Esophagus muscularis mucosa (tissue), 4 donors: Measurements from ENCODE around the gene MEGF6. TPM values are rescaled to one million over a fixed set of nuclear protein-coding genes. Genes with fewer than 3 reads are reported as not detected.

Experiments
- DNase-seq: peaks from one replicate; pipeline ENCODE4 v3.0.0-alpha.2; 2017; ENCODE audit errors: extremely low spot score
- H3K27ac ChIP-seq, 4 donors: fragments of 200-600 bp; sonication (generic); replicated peaks in 1 of 4; 1 replicate in 3 of 4; 2 replicates in 1 of 4; pipeline ENCODE4 v1.5.1; 2016 to 2019; ENCODE audit warnings: mild to moderate bottlenecking in 1 of 4
- H3K27me3 ChIP-seq, 4 donors: fragments of 200-600 bp; sonication (generic); one replicate each; pipeline versions ENCODE4 v1.5.1 to v1.6.0; 2016 to 2019
- H3K36me3 ChIP-seq, 4 donors: fragments of 200-600 bp; sonication (generic); one replicate each; pipeline ENCODE4 v1.5.1; 2016 to 2019
- H3K4me1 ChIP-seq, 4 donors: fragments of 200-600 bp; sonication (generic); one replicate each; pipeline ENCODE4 v1.5.1; 2016 to 2019
- H3K4me3 ChIP-seq, 4 donors: fragments of 200-600 bp; sonication (generic); 1 replicate in 2 of 4; 2 replicates in 2 of 4; pipeline ENCODE4 v1.5.1; 2016 to 2019; ENCODE audit warnings: mild to moderate bottlenecking in 4 of 4, moderate library complexity in 1 of 4
- H3K9me3 ChIP-seq, 4 donors: fragments of 200-600 bp; sonication (generic); 1 replicate in 3 of 4; 2 replicates in 1 of 4; pipeline ENCODE4 v1.5.1; 2016 to 2019
- EP300 ChIP-seq: sonication (generic); formaldehyde crosslinking; IDR thresholded peaks from one replicate; pipeline ENCODE4 v1.6.1; 2017; ENCODE audit warnings: antibody characterized with exemption
- POLR2A ChIP-seq: fragments of 450-650 bp; IDR thresholded peaks from one replicate; pipeline ENCODE4 v1.6.1; 2017; ENCODE audit warnings: antibody characterized with exemption, moderate library complexity, mild to moderate bottlenecking, low read depth
- POLR2AphosphoS5 ChIP-seq, 2 donors: sonication (generic); formaldehyde crosslinking; IDR thresholded peaks; one replicate each; pipeline ENCODE4 v1.6.1; 2017; ENCODE audit warnings: antibody characterized with exemption in 2 of 2
- WGBS: methylation state at CpG from one replicate; pipeline ENCODE4 v1.1.5; 2018; 5-methylcytosine and 5-hydroxymethylcytosine counted together
- intact Hi-C: fragments of 100-400 bp; cut with DNase I; formaldehyde crosslinking; loops from one replicate; pipeline ENCODE4 v1.15.1; 2023
- total RNA-seq, 4 donors: library from RNA; depleted of rRNA; stranded (reverse); fragments of >200 nt; gene quantifications; one replicate each; pipeline versions ENCODE4 v1.1.0 to v1.2.1, GENCODE V29; 2016
- TF ChIP-seq, protein P1 (sequence below), 3 experiments: fragments of 200-600 bp in 2 of 3; fragments of 450-650 bp in 1 of 3; sonication (generic) in 2 of 3; IDR thresholded peaks; one replicate each; pipeline ENCODE4 v1.5.1; 2017 to 2019; ENCODE audit warnings: antibody characterized with exemption in 3 of 3, mild to moderate bottlenecking in 2 of 3, moderate library complexity in 1 of 3

MEGF6 gene
- total RNA-seq, 4 donors from 2014 or later = 9.3 to 18.1 (median 12.7) TPM

GRCh38 chr1:3506041-3506440 lies 105.3 kb downstream of the MEGF6 start:
- Histone ChIP-seq H3K4me1 (peaks cover 0 to 18% (median 5%) of the 10 kb centered on the region in 4 donors), H3K27ac (no peak overlapping the region), H3K27me3 (no peaks in the 10 kb centered on the region), H3K36me3 (peaks cover 0 to 3% (median 0%) of the 10 kb centered on the region in 4 donors), H3K4me3 (no peak overlapping the region), H3K9me3 (no peaks in the 10 kb centered on the region)
- 94% methylated on average over 9 of the region's 15 CpGs for WGBS
- DNase-seq = no peak
- TF ChIP-seq EP300 (no peak), POLR2AphosphoS5 (IDR thresholded peaks at IDR 0.05) (no peak), POLR2A (no peak)
- TF ChIP-seq, protein P1, sequence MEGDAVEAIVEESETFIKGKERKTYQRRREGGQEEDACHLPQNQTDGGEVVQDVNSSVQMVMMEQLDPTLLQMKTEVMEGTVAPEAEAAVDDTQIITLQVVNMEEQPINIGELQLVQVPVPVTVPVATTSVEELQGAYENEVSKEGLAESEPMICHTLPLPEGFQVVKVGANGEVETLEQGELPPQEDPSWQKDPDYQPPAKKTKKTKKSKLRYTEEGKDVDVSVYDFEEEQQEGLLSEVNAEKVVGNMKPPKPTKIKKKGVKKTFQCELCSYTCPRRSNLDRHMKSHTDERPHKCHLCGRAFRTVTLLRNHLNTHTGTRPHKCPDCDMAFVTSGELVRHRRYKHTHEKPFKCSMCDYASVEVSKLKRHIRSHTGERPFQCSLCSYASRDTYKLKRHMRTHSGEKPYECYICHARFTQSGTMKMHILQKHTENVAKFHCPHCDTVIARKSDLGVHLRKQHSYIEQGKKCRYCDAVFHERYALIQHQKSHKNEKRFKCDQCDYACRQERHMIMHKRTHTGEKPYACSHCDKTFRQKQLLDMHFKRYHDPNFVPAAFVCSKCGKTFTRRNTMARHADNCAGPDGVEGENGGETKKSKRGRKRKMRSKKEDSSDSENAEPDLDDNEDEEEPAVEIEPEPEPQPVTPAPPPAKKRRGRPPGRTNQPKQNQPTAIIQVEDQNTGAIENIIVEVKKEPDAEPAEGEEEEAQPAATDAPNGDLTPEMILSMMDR (IDR thresholded peaks at IDR 0.05) = no peak
- intact Hi-C loops = no loop called here

DNA sequence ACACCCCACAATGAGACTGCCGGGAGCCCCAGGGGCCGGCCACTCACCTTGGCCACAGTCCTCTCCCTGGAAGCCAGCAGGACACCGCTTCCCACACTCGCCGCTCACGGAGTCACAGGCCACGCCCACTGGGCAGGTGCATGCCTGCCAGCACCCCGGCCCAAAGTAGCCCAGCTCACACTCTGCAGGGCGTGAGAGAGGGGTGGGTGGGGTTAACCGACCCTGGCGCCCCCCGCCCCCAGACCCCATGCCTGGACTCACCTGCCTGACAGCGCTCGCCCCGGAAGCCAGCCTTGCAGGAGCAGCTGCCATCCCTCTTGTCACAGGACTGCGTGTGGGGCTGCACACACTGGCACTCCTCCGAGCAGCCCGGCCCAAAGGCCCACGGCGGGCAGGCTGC lies 106.1 kb downstream of the MEGF6 start:
- Histone ChIP-seq H3K36me3 (peaks cover 0 to 11% (median 0%) of the 10 kb centered on the region in 4 donors), H3K9me3 (no peaks in the 10 kb centered on the region), H3K27ac (peak overlapping the region in 2 of 4 donors; percentile 55 to 58), H3K4me3 (no peak overlapping the region), H3K27me3 (no peaks in the 10 kb centered on the region), H3K4me1 (peaks cover 0 to 18% (median 5%) of the 10 kb centered on the region in 4 donors)
- 76% methylated on average over 8 of the region's 20 CpGs for WGBS
- intact Hi-C loops = no loop called here
- no peak for DNase-seq
- TF ChIP-seq POLR2A (no peak), POLR2AphosphoS5 (IDR thresholded peaks at IDR 0.05) (no peak), EP300 (no peak)
- TF ChIP-seq, protein P1 (IDR thresholded peaks at IDR 0.05) = no peak

- Histone ChIP-seq H3K27me3 (no peaks in the 10 kb centered on the region), H3K27ac (peak overlapping the region in 3 of 4 donors; percentile 28 to 58 (median 55)), H3K36me3 (peaks cover 0 to 14% (median 0%) of the 10 kb centered on the region in 4 donors), H3K4me1 (peaks cover 0 to 18% (median 5%) of the 10 kb centered on the region in 4 donors), H3K9me3 (no peaks in the 10 kb centered on the region), H3K4me3 (no peak overlapping the region)
- WGBS = 76% methylated on average over 3 of the region's 7 CpGs
- TF ChIP-seq EP300 (no peak), POLR2A (no peak), POLR2AphosphoS5 (IDR thresholded peaks at IDR 0.05) (no peak)
- TF ChIP-seq, protein P1 (IDR thresholded peaks at IDR 0.05) = no peak
- DNase-seq = no peak
- intact Hi-C loops = no loop called here
Observed at GRCh38 chr1:3504822-3505153, 106.5 kb downstream of the MEGF6 start.

- peaks cover 0 to 17% (median 0%) of the 10 kb centered on the region in 4 donors for H3K36me3 ChIP-seq
- 84% methylated on average over 21 of the region's 31 CpGs for WGBS
- H3K27ac ChIP-seq = peak overlapping the region in 3 of 4 donors; percentile 28 to 58 (median 55)
Observed at GRCh38 chr1:3504151-3504821, 107.0 kb downstream of the MEGF6 start.

More at GRCh38 chr1:3504151-3504821, 107.0 kb downstream of the MEGF6 start:
- H3K27me3 ChIP-seq = no peaks in the 10 kb centered on the region
- peaks cover 0 to 18% (median 5%) of the 10 kb centered on the region in 4 donors for H3K4me1 ChIP-seq
- H3K4me3 ChIP-seq = no peak overlapping the region
- H3K9me3 ChIP-seq = no peaks in the 10 kb centered on the region
- TF ChIP-seq EP300 (no peak), POLR2AphosphoS5 (IDR thresholded peaks at IDR 0.05) (peak; percentile 28 to 73), POLR2A (no peak)
- TF ChIP-seq, protein P1 (IDR thresholded peaks at IDR 0.05) = no peak
- no peak for DNase-seq
- intact Hi-C loops = no loop called here
